Measurements from ENCODE around the gene GNG12.

The GNG12 gene

GRCh38 chr1:67685067-67685557 is 148.2 kb downstream of the GNG12 start, which contains the start of gene GADD45A:
GADD45A (plus strand) TSS chr1:67685201; CDS start chr1:67685495, 294 bp downstream.
- peak within 1 kb of the TSS; percentile 82 for H3K4me3 ChIP-seq (ENCODE audit: low read length, poor library complexity, severe bottlenecking)
- H3K36me3 ChIP-seq (ENCODE audit: insufficient read depth, low read length): peaks cover 4% of the 10 kb centered on the region
- H3K4me2 ChIP-seq (ENCODE audit: low read depth, low read length, poor library complexity, severe bottlenecking): peak within 1 kb of the TSS; percentile 87
- H3K9ac ChIP-seq (ENCODE audit: low read depth, low read length, poor library complexity, severe bottlenecking): peak within 1 kb of the TSS; percentile 98
- H3K9me2 ChIP-seq (replicated peaks; ENCODE audit: low read depth, low read length): no peaks in the 10 kb centered on the region
- peaks cover 27% of the 10 kb centered on the region for H3K79me2 ChIP-seq (ENCODE audit: insufficient read depth, low read length)
- H3K9me3 ChIP-seq (ENCODE audit: insufficient read depth, low read depth, low read length): no peaks in the 10 kb centered on the region
- H4K20me1 ChIP-seq (ENCODE audit: insufficient read depth, low read length, poor library complexity, severe bottlenecking): peaks cover 17% of the 10 kb centered on the region
- H3K4me1 ChIP-seq (ENCODE audit: insufficient read depth, low read length, poor library complexity, severe bottlenecking): peaks cover 40% of the 10 kb centered on the region
- peaks cover 11% of the 10 kb centered on the region for H3K27me3 ChIP-seq (ENCODE audit: insufficient read depth, low read length, poor library complexity, severe bottlenecking)
- H3F3A ChIP-seq (ENCODE audit: low read depth): peaks cover 10% of the 10 kb centered on the region; the same call in 1 of the 2 replicates
- no peak for TF ChIP-seq EZH2phosphoT487 (IDR thresholded peaks at IDR 0.05; ENCODE audit: borderline replicate concordance)
- TF ChIP-seq CTCF (conservative IDR thresholded peaks at IDR 0.05; ENCODE audit: low read length): no peak
- peak within 1 kb of the TSS; percentile 92 for H2AFZ ChIP-seq (ENCODE audit: low read length)

- peaks cover 17% of the 10 kb centered on the region for H4K20me1 ChIP-seq (ENCODE audit: insufficient read depth, low read length, poor library complexity, severe bottlenecking)
- no peaks in the 10 kb centered on the region for H3K9me2 ChIP-seq (replicated peaks; ENCODE audit: low read depth, low read length)
- H3K36me3 ChIP-seq (ENCODE audit: insufficient read depth, low read length): peaks cover 4% of the 10 kb centered on the region
- H3K4me3 ChIP-seq (ENCODE audit: low read length, poor library complexity, severe bottlenecking): peak overlapping the region; percentile 71
- peaks cover 27% of the 10 kb centered on the region for H3K79me2 ChIP-seq (ENCODE audit: insufficient read depth, low read length)
- H3K27me3 ChIP-seq (ENCODE audit: insufficient read depth, low read length, poor library complexity, severe bottlenecking): peaks cover 11% of the 10 kb centered on the region
- H3K9me3 ChIP-seq (ENCODE audit: insufficient read depth, low read depth, low read length): no peaks in the 10 kb centered on the region
- H3K4me2 ChIP-seq (ENCODE audit: low read depth, low read length, poor library complexity, severe bottlenecking): peak overlapping the region; percentile 86
- peaks cover 9% of the 10 kb centered on the region; the same call in 1 of the 2 replicates for H3F3A ChIP-seq (ENCODE audit: low read depth)
- H3K9ac ChIP-seq (ENCODE audit: low read depth, low read length, poor library complexity, severe bottlenecking): peak overlapping the region; percentile 66
- TF ChIP-seq CTCF (conservative IDR thresholded peaks at IDR 0.05; ENCODE audit: low read length) (no peak), EZH2phosphoT487 (IDR thresholded peaks at IDR 0.05; ENCODE audit: borderline replicate concordance) (no peak)
- H3K4me1 ChIP-seq (ENCODE audit: insufficient read depth, low read length, poor library complexity, severe bottlenecking): peaks cover 36% of the 10 kb centered on the region
- peak overlapping the region; percentile 92 for H2AFZ ChIP-seq (ENCODE audit: low read length)
Observed at GRCh38 chr1:67684526-67685066, 148.7 kb downstream of the GNG12 start.

- peaks cover 30% of the 10 kb centered on the region for H3K4me1 ChIP-seq (ENCODE audit: insufficient read depth, low read length, poor library complexity, severe bottlenecking)
- peaks cover 4% of the 10 kb centered on the region; the same call in 1 of the 2 replicates for H3F3A ChIP-seq (ENCODE audit: low read depth)
- no peaks in the 10 kb centered on the region for H3K9me2 ChIP-seq (replicated peaks; ENCODE audit: low read depth, low read length)
- no peaks in the 10 kb centered on the region for H3K9me3 ChIP-seq (ENCODE audit: insufficient read depth, low read depth, low read length)
- TF ChIP-seq EZH2phosphoT487 (IDR thresholded peaks at IDR 0.05; ENCODE audit: borderline replicate concordance) (no peak), CTCF (conservative IDR thresholded peaks at IDR 0.05; ENCODE audit: low read length) (no peak)
- peaks cover 11% of the 10 kb centered on the region for H3K27me3 ChIP-seq (ENCODE audit: insufficient read depth, low read length, poor library complexity, severe bottlenecking)
- H3K4me3 ChIP-seq (ENCODE audit: low read length, poor library complexity, severe bottlenecking): peak overlapping the region; percentile 71
- peaks cover 4% of the 10 kb centered on the region for H3K36me3 ChIP-seq (ENCODE audit: insufficient read depth, low read length)
- H3K9ac ChIP-seq (ENCODE audit: low read depth, low read length, poor library complexity, severe bottlenecking): peak overlapping the region; percentile 66
- H3K4me2 ChIP-seq (ENCODE audit: low read depth, low read length, poor library complexity, severe bottlenecking): peak overlapping the region; percentile 86
- H4K20me1 ChIP-seq (ENCODE audit: insufficient read depth, low read length, poor library complexity, severe bottlenecking): peaks cover 17% of the 10 kb centered on the region
- peak overlapping the region; percentile 92 for H2AFZ ChIP-seq (ENCODE audit: low read length)
- H3K79me2 ChIP-seq (ENCODE audit: insufficient read depth, low read length): peaks cover 27% of the 10 kb centered on the region
Observed at GRCh38 chr1:67683766-67684525, 149.3 kb downstream of the GNG12 start.
